ENCODE results near the gene PGRMC1.
"Not testable (repeated sequence)": the region's sequence is repeated elsewhere in the genome, so short reads cannot be mapped to it uniquely, and the experiment has no call there.

The PGRMC1 gene

GRCh38 chrX:119208401-119209057, 27.6 kb upstream of the PGRMC1 start:
- TF ChIP-seq, protein P1, sequence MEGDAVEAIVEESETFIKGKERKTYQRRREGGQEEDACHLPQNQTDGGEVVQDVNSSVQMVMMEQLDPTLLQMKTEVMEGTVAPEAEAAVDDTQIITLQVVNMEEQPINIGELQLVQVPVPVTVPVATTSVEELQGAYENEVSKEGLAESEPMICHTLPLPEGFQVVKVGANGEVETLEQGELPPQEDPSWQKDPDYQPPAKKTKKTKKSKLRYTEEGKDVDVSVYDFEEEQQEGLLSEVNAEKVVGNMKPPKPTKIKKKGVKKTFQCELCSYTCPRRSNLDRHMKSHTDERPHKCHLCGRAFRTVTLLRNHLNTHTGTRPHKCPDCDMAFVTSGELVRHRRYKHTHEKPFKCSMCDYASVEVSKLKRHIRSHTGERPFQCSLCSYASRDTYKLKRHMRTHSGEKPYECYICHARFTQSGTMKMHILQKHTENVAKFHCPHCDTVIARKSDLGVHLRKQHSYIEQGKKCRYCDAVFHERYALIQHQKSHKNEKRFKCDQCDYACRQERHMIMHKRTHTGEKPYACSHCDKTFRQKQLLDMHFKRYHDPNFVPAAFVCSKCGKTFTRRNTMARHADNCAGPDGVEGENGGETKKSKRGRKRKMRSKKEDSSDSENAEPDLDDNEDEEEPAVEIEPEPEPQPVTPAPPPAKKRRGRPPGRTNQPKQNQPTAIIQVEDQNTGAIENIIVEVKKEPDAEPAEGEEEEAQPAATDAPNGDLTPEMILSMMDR (IDR thresholded peaks at IDR 0.05; ENCODE audit: low read depth, low read length): no peak
- H3K4me3 ChIP-seq (ENCODE audit: low read depth, low read length): no peak overlapping the region
- H3K27me3 ChIP-seq (ENCODE audit: insufficient read depth, low read depth, severe bottlenecking): peaks cover 2% of the 10 kb centered on the region
- H3K27ac ChIP-seq: no peak overlapping the region
- H3K9me3 ChIP-seq (ENCODE audit: severe bottlenecking): no peaks in the 10 kb centered on the region
- no peak for DNase-seq
- H3K36me3 ChIP-seq: no peaks in the 10 kb centered on the region

DNA sequence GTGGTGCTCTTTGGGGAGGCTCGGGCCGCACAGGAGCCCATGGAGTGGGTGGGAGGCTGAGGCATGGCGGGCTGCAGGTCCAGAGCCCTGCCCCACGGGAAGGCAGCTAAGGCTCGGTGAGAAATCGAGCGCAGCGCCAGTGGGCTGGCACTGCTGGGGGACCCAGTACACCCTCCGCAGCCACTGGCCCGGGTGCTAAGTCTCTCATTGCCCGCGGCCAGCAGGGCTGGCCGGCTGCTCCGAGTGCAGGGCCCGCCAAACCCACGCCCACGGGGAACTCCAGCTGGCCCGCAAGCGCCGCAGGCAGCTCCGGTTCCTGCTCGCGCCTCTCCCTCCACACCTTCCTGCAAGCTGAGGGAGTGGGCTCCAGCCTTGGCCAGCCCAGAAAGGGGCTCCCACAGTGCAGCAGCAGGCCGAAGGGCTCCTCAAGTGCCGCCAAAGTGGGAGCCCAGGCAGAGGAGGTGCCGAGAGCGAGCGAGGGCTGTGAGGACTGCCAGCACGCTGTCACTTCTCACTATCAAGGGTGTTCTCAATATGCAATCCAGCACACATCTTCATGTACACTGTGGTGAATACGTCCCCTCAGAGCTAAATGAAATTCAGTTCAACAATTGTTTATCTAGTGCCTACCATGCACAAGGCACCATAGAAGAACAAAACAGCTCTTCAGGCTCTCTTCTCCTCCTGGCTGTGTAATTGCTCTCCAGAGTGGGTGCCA, 25.0 kb upstream of the PGRMC1 start:
- not testable (repeated sequence) for H3K4me3 ChIP-seq (ENCODE audit: low read depth, low read length); H3K9me3 ChIP-seq (ENCODE audit: severe bottlenecking); DNase-seq; H3K27me3 ChIP-seq (ENCODE audit: insufficient read depth, low read depth, severe bottlenecking); H3K36me3 ChIP-seq; H3K27ac ChIP-seq

GRCh38 chrX:119211649-119212014, 24.5 kb upstream of the PGRMC1 start:
- Histone ChIP-seq H3K9me3 (ENCODE audit: severe bottlenecking) (no peaks in the 10 kb centered on the region), H3K27ac (no peak overlapping the region), H3K36me3 (no peaks in the 10 kb centered on the region), H3K27me3 (ENCODE audit: insufficient read depth, low read depth, severe bottlenecking) (peaks cover 6% of the 10 kb centered on the region), H3K4me3 (ENCODE audit: low read depth, low read length) (no peak overlapping the region)
- TF ChIP-seq, protein P1 (IDR thresholded peaks at IDR 0.05; ENCODE audit: low read depth, low read length): no peak
- no peak for DNase-seq

DNA sequence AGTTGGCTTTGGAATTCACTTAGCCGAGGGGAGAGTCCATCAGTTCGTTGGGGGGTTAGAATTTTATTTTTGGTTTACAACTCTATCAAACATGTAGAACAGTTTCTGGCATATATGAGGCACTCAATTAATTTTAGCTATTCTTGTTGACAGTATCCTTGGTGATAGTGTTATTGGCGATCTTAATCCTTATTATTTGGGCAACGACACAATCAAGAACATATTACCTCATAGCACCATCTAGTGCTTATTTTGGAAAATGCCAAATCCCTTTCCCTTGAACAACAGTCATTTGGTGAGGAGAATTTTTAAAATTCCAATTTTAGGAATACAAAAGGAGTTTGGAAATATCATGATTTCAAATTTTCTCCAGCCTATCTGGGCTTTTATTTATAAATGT, 17.9 kb upstream of the PGRMC1 start:
- TF ChIP-seq, protein P1 (IDR thresholded peaks at IDR 0.05; ENCODE audit: low read depth, low read length): no peak
- Histone ChIP-seq H3K4me3 (ENCODE audit: low read depth, low read length) (no peak overlapping the region), H3K9me3 (ENCODE audit: severe bottlenecking) (no peaks in the 10 kb centered on the region), H3K36me3 (no peaks in the 10 kb centered on the region), H3K27ac (no peak overlapping the region), H3K27me3 (ENCODE audit: insufficient read depth, low read depth, severe bottlenecking) (peaks cover 4% of the 10 kb centered on the region)
- no peak for DNase-seq

DNA sequence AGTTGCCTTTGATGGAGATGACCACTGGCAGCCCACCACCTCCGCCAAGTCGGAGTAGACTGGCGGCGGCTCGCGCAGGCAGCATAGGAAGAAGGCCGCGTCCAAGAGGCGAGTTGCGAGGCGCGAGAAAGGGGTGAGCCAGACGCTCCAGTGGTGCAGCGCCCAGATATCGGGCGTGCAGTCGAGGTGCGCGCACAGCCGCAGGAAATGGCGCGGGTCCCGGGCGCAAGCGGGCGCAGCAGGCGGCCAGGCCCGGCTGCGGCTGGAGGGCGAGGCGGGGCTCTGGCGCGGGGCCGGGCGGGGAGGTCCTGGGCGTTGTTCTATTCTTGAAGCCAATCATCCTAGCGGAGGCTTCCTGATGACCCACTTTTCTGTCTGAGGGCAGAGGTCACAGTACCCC, 13.2 kb upstream of the PGRMC1 start:
- no peaks in the 10 kb centered on the region for H3K27me3 ChIP-seq (ENCODE audit: insufficient read depth, low read depth, severe bottlenecking)

GRCh38 chrX:119223783-119224182, 12.3 kb upstream of the PGRMC1 start:
- DNase-seq: no peak
- TF ChIP-seq, protein P1 (IDR thresholded peaks at IDR 0.05; ENCODE audit: low read depth, low read length): no peak
- Histone ChIP-seq H3K36me3 (no peaks in the 10 kb centered on the region), H3K27me3 (ENCODE audit: insufficient read depth, low read depth, severe bottlenecking) (no peaks in the 10 kb centered on the region), H3K4me3 (ENCODE audit: low read depth, low read length) (no peak overlapping the region), H3K27ac (no peak overlapping the region), H3K9me3 (ENCODE audit: severe bottlenecking) (no peaks in the 10 kb centered on the region)

More for the DNA sequence above, 13.2 kb upstream of the PGRMC1 start:
- Histone ChIP-seq H3K9me3 (ENCODE audit: severe bottlenecking) (no peaks in the 10 kb centered on the region), H3K27ac (no peak overlapping the region), H3K4me3 (ENCODE audit: low read depth, low read length) (no peak overlapping the region), H3K36me3 (no peaks in the 10 kb centered on the region)
- DNase-seq: no peak
- TF ChIP-seq, protein P1 (IDR thresholded peaks at IDR 0.05; ENCODE audit: low read depth, low read length): no peak
